GM19099 (cell line): Measurements from ENCODE around the gene PNMA8A.

Source experiments
- POLR2A ChIP-seq: IDR thresholded peaks from 3 replicates; pipeline ENCODE4 v1.6.1; 2011; ENCODE audit warnings: low read depth; ENCODE audit not compliant: insufficient read length; ENCODE audit errors: extremely low read depth

The PNMA8A gene, protein sequence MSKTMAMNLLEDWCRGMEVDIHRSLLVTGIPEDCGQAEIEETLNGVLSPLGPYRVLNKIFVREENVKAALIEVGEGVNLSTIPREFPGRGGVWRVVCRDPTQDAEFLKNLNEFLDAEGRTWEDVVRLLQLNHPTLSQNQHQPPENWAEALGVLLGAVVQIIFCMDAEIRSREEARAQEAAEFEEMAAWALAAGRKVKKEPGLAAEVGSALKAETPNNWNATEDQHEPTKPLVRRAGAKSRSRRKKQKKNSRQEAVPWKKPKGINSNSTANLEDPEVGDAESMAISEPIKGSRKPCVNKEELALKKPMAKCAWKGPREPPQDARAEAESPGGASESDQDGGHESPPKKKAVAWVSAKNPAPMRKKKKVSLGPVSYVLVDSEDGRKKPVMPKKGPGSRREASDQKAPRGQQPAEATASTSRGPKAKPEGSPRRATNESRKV

GRCh38 chr19:46471116-46471733 lies at the start of gene PNMA8A:
Gene PNMA8A (minus strand): TSS chr19:46471563. CDS start chr19:46471035, 528 bp downstream.
- no peak for TF ChIP-seq POLR2A

GRCh38 chr19:46520616-46521015 lies 49.3 kb upstream of the PNMA8A start:
- no peak for TF ChIP-seq POLR2A

- TF ChIP-seq POLR2A = no peak
These were observed 46.1 kb upstream of the PNMA8A start for GRCh38 chr19:46517471-46517870.

DNA sequence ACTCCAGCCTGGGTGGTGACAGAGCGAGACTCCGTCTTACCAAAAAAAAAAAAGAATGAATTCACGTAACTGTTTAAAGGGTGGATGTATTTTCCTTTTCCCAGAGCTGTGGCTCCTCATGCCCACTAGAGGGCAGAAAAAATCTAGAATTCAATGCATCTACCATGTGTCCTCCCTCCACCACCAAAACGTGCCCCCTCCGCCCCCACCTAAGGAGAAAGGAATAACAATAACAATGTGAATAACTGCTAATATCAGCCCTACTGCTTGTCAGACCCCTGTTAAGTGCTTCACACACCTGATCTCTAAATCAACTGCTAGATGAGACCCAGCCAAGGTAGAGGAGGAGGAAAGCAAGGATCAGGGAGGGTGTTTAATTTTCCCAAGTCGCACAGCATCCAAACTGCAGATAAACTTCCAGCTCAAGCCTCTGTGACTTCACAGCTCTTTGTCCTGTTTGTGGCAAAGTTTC lies 44.6 kb upstream of the PNMA8A start:
- TF ChIP-seq POLR2A = no peak

DNA sequence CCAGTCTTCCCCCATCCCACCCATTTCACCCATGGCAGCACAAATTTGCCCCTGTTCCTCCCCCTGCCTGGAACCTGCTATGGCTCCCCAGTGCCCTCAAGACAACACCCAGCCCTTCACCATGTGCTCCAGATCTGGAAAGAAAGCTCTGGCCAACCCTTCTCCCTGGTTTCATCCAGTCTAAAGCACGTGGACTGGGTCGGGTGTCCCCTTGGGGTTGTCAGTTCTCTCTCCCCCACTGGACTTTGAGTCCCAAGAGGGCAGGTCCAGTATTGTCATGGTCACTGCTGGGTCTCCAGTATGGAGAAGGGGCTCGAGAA lies 43.9 kb upstream of the PNMA8A start:
- TF ChIP-seq POLR2A = no peak

GRCh38 chr19:46514589-46515289 lies 43.4 kb upstream of the PNMA8A start:
- TF ChIP-seq POLR2A = no peak

DNA sequence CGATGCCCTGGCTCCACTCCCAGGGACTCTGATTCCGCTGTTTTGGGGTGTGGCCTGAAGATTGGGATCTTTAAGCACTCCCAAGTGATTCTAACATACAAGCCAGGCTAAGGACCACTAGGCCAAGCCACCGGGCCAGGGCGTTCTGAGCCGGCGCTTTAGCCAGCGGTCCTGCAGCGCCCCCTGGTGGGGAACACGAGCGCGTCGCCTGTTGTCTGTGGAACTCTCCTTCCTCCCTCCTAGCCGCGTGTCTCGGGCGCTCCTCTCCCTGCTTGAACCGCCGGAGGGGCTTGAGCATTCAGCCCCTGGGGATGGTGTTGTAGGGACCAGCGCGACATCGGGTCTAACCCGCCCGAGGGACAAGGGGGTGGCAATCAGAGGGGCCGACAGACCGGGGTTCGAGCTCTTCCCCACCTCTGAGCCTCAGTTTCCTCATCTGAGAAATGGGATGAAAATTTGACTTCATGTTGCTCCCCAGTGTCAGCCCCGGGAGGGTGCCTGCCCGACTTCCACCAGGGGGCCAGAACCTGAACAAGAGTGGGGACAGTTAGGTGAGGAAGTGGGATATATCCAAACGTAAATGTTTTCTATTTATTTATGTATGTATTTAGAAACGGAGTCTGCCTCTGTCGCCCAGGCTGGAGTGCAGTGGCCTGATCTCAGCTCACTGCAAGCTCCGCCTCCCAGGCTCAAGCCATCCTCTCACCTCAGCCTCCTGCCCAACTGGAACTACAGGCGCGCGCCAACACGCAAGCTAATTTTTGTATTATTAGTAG lies 42.3 kb upstream of the PNMA8A start:
- TF ChIP-seq POLR2A = no peak

- TF ChIP-seq POLR2A = no peak
These were observed 39.9 kb upstream of the PNMA8A start for GRCh38 chr19:46511237-46511636.

GRCh38 chr19:46508206-46508605 lies 36.8 kb upstream of the PNMA8A start:
- no peak for TF ChIP-seq POLR2A

DNA sequence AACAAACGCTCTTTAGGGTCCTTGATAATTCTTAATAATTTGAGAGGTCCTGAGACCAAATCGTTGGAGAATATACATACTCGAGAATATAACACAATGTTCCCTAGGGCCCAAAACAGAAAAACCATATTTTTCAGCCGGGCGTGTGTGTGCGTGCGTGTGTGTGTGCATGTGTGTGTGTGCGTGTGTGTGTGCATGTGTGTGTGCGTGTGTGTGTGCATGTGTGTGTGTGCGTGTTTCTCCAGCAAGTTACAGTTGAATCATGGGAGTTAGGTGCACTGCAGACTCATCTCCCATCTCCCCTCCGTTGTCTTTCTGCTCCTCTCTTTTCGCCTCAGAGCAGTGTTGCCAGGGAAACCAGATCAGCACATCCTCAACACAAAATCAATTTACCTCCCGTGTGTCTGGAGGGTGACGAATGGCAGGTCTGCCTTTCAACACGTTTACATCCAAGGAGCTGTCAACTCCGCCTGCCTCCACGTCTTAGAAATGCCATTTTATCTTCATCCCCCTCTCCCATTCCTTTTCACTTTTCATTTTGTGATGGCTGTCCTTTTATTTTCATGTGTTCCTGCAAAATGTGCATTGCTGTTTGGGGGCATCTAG lies 32.6 kb upstream of the PNMA8A start:
- TF ChIP-seq POLR2A = no peak

DNA sequence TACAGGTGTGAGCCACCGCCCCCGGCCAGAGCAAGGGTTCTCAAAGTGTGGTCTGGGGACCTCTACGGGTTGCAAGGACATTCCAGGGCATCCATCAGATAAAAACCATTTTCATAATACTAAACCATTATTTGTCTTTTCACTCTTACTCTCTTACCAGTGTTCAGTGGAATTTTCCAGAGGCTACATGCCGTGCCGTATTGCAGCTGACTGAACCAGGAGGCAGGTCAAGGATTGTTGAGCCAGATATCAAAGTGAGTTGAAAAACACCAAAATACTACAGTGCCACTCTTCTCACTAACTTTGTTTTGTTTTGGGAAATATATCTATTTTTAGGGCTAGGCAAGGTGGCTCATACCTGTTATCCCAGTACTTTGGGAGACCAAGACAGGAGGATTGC lies 31.5 kb upstream of the PNMA8A start:
- no peak for TF ChIP-seq POLR2A

GRCh38 chr19:46499692-46500091 lies 28.3 kb upstream of the PNMA8A start:
- TF ChIP-seq POLR2A = no peak

- TF ChIP-seq POLR2A = no peak
These were observed 26.4 kb upstream of the PNMA8A start for GRCh38 chr19:46497773-46498172.

GRCh38 chr19:46496304-46496703 lies 24.9 kb upstream of the PNMA8A start:
- TF ChIP-seq POLR2A = no peak

DNA sequence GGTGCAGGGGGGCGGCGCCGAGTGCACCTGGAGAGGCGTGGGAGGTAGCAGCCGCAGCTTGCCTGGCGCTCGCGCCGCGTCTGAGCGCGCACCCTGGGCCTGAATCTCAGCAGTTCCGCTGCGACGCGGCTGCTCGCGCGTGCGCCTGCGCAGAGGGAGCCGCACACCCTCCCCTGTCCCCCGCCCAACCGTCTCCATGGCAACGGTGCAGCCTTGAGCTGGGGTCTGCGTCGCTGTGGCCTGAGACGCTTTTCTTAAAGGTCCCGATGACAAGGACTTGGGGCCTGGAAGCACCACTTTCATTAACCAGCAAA lies 24.4 kb upstream of the PNMA8A start, which contains the start of gene PNMA8B:
Gene PNMA8B, minus strand, starts transcription at position 82 of the 314 bp plus-strand sequence. CDS start 402 bp downstream, outside the sequence.
- no peak for TF ChIP-seq POLR2A
